SK-N-SH treated with all-trans-retinoic acid at 6 μM for 48 hours (cell line): Measurements from ENCODE around the gene ERCC5.

Experiments
- GLIS3 ChIP-seq: fragments of 250-450 bp; sonication (Bioruptor Pico); IDR thresholded peaks from 2 replicates; pipeline ENCODE4 v1.5.0; 2020; ENCODE audit warnings: mild to moderate bottlenecking, moderate library complexity
- TOX ChIP-seq: fragments of 250-450 bp; sonication (Bioruptor Pico); IDR thresholded peaks from 2 replicates; pipeline ENCODE4 v1.8.0; 2021; ENCODE audit warnings: mild to moderate bottlenecking, moderate library complexity, borderline replicate concordance
- ZC3H10 ChIP-seq: fragments of 250-450 bp; sonication (Bioruptor Pico); IDR thresholded peaks from 2 replicates; pipeline ENCODE4 v1.5.1; 2021; ENCODE audit warnings: mild to moderate bottlenecking, moderate library complexity
- ZFP3 ChIP-seq: fragments of 250-450 bp; sonication (Bioruptor Pico); IDR thresholded peaks from 2 replicates; pipeline ENCODE4 v1.5.0; 2020; ENCODE audit warnings: mild to moderate bottlenecking, moderate library complexity
- ZNF565 ChIP-seq: fragments of 450-650 bp; formaldehyde crosslinking; conservative IDR thresholded peaks from 2 replicates; pipeline ENCODE4 v1.5.0; 2020; ENCODE audit warnings: low read depth, mild to moderate bottlenecking, moderate library complexity
- ZNF70 ChIP-seq: fragments of 450-650 bp; formaldehyde crosslinking; IDR thresholded peaks from 2 replicates; pipeline ENCODE4 v1.5.0; 2020; ENCODE audit warnings: mild to moderate bottlenecking, moderate library complexity
- TF ChIP-seq, protein P1 (sequence below): fragments of 250-450 bp; sonication (Bioruptor Pico); IDR thresholded peaks from 2 replicates; pipeline ENCODE4 v1.5.1; 2021; ENCODE audit warnings: mild to moderate bottlenecking, moderate library complexity
- TF ChIP-seq, protein P2 (sequence below): fragments of 250-450 bp; sonication (Bioruptor Pico); IDR thresholded peaks from 2 replicates; pipeline ENCODE4 v1.8.0; 2020; ENCODE audit warnings: mild to moderate bottlenecking, moderate library complexity, borderline replicate concordance

DNA sequence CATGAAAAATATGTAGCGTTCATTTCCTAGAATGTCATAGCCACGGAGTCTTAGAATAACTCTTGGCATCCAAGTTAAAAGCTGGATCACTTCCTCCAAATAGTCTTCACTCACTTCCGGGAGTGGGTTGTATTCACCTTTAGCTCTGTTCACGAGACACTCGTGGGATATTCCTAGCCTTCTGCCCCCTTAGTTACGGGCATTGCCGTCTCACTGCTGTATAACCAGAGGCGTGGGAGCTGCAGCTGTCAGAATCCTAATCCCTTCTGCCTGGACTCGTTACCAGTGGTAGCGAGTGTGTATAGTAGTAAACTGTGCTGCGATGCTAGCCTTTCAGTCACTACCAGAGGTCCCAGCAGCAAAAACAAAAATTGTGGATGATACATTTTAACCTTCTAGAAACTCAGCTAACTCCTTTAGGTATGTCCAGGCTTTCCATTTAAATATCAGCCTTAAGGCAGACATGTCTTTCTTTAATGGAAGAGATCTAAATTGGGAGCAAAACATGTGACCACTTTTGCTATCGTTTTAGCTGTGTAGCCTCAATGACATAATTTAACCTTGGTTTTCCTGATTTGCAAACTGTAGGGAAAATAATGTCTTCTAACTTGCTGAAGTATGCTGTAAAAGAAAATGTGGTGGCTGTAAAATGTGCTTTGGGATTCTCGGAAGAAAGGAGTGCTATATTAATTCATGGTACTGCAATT lies 34.1 kb downstream of the ERCC5 start:
- TF ChIP-seq, protein P1, sequence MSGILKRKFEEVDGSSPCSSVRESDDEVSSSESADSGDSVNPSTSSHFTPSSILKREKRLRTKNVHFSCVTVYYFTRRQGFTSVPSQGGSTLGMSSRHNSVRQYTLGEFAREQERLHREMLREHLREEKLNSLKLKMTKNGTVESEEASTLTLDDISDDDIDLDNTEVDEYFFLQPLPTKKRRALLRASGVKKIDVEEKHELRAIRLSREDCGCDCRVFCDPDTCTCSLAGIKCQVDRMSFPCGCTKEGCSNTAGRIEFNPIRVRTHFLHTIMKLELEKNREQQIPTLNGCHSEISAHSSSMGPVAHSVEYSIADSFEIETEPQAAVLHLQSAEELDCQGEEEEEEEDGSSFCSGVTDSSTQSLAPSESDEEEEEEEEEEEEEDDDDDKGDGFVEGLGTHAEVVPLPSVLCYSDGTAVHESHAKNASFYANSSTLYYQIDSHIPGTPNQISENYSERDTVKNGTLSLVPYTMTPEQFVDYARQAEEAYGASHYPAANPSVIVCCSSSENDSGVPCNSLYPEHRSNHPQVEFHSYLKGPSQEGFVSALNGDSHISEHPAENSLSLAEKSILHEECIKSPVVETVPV (CRISPR knock-in tag) = no peak
- no peak for TF ChIP-seq ZNF565 (CRISPR knock-in tag)
- TF ChIP-seq, protein P2, sequence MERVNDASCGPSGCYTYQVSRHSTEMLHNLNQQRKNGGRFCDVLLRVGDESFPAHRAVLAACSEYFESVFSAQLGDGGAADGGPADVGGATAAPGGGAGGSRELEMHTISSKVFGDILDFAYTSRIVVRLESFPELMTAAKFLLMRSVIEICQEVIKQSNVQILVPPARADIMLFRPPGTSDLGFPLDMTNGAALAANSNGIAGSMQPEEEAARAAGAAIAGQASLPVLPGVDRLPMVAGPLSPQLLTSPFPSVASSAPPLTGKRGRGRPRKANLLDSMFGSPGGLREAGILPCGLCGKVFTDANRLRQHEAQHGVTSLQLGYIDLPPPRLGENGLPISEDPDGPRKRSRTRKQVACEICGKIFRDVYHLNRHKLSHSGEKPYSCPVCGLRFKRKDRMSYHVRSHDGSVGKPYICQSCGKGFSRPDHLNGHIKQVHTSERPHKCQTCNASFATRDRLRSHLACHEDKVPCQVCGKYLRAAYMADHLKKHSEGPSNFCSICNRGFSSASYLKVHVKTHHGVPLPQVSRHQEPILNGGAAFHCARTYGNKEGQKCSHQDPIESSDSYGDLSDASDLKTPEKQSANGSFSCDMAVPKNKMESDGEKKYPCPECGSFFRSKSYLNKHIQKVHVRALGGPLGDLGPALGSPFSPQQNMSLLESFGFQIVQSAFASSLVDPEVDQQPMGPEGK (CRISPR knock-in tag) = no peak
- no peak for TF ChIP-seq ZC3H10
- no peak for TF ChIP-seq GLIS3 (CRISPR knock-in tag)
- TF ChIP-seq TOX = no peak
- no peak for TF ChIP-seq ZNF70
- TF ChIP-seq ZFP3 (CRISPR knock-in tag) = no peak
